Osteocyte (in vitro differentiated cells): ENCODE results near the gene XPA. TPM values are rescaled to one million over a fixed set of nuclear protein-coding genes. Genes with fewer than 3 reads are reported as not detected.

Experiments
- DNase-seq: peaks from one replicate; pipeline ENCODE4 v3.0.0; 2021; ENCODE audit warnings: mixed read lengths; ENCODE audit not compliant: unreplicated experiment; ENCODE audit errors: extremely low spot score
- H3K27ac Mint-ChIP-seq: one replicate; pipeline ENCODE4 v1.8.0; 2021; ENCODE audit warnings: mild to moderate bottlenecking, mixed read lengths; ENCODE audit not compliant: unreplicated experiment
- H3K27me3 Mint-ChIP-seq: one replicate; pipeline ENCODE4 v1.8.0; 2021; ENCODE audit warnings: mixed read lengths; ENCODE audit not compliant: unreplicated experiment
- H3K36me3 Mint-ChIP-seq: one replicate; pipeline ENCODE4 v1.8.0; 2021; ENCODE audit warnings: mixed read lengths; ENCODE audit not compliant: unreplicated experiment
- H3K4me1 Mint-ChIP-seq: one replicate; pipeline ENCODE4 v1.8.0; 2021; ENCODE audit warnings: mixed read lengths; ENCODE audit not compliant: unreplicated experiment
- H3K4me3 Mint-ChIP-seq: one replicate; pipeline ENCODE4 v1.8.0; 2021; ENCODE audit warnings: mild to moderate bottlenecking, moderate library complexity, mixed read lengths; ENCODE audit not compliant: unreplicated experiment
- H3K9me3 Mint-ChIP-seq: one replicate; pipeline ENCODE4 v1.8.0; 2021; ENCODE audit warnings: mixed read lengths; ENCODE audit not compliant: unreplicated experiment
- total RNA-seq: library from RNA; stranded (reverse); gene quantifications from 2 replicates; pipeline ENCODE4 v1.2.1, GENCODE V29; 2021
- TF ChIP-seq, protein P1 (sequence below): fragments of 200-600 bp; sonication (generic); IDR thresholded peaks from 2 replicates; pipeline ENCODE4 v1.5.0; 2021; ENCODE audit warnings: antibody characterized with exemption, mild to moderate bottlenecking, moderate library complexity

The XPA gene
- total RNA-seq, 1 donor from 2014 or later, result 10.1 TPM

GRCh38 chr9:97625620-97626019 lies 71.5 kb downstream of the XPA start:
- Mint-ChIP-seq H3K27me3 (no peaks in the 10 kb centered on the region), H3K36me3 (peaks cover 15% of the 10 kb centered on the region), H3K4me1 (peaks cover 3% of the 10 kb centered on the region), H3K4me3 (no peak overlapping the region), H3K27ac (no peak overlapping the region), H3K9me3 (no peaks in the 10 kb centered on the region)
- TF ChIP-seq, protein P1, sequence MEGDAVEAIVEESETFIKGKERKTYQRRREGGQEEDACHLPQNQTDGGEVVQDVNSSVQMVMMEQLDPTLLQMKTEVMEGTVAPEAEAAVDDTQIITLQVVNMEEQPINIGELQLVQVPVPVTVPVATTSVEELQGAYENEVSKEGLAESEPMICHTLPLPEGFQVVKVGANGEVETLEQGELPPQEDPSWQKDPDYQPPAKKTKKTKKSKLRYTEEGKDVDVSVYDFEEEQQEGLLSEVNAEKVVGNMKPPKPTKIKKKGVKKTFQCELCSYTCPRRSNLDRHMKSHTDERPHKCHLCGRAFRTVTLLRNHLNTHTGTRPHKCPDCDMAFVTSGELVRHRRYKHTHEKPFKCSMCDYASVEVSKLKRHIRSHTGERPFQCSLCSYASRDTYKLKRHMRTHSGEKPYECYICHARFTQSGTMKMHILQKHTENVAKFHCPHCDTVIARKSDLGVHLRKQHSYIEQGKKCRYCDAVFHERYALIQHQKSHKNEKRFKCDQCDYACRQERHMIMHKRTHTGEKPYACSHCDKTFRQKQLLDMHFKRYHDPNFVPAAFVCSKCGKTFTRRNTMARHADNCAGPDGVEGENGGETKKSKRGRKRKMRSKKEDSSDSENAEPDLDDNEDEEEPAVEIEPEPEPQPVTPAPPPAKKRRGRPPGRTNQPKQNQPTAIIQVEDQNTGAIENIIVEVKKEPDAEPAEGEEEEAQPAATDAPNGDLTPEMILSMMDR, result no peak
- DNase-seq, result no peak

Other genes starting within 250 kb of the XPA start
- gene TMOD1, start 195.7 kb downstream of the XPA start, total RNA-seq, result not detected in 2 replicates
- 23.3 and 28.4 TPM in 2 replicates for gene TSTD2, start 64.0 kb downstream of the XPA start, total RNA-seq
- 34.9 and 42.2 TPM in 2 replicates for gene NCBP1, start 63.5 kb downstream of the XPA start, total RNA-seq
- not detected in 2 replicates for gene FOXE1, start 155.9 kb upstream of the XPA start, total RNA-seq
- gene TRMO, start 225.2 kb upstream of the XPA start, total RNA-seq, result 10.6 and 15.3 TPM in 2 replicates
- gene HEMGN, start 240.8 kb upstream of the XPA start, total RNA-seq, result not detected in 2 replicates